OCI-LY1 (cell line): ENCODE results near the gene PRM1.

ENCODE experiments used
- CTCF ChIP-seq: fragments of 200-600 bp; sonication (generic), shearing (Covaris generic); IDR thresholded peaks from 2 replicates; pipeline ENCODE4 v1.5.1; 2017; ENCODE audit warnings: mild to moderate bottlenecking, antibody characterized with exemption, low read length, moderate library complexity, mixed read lengths
- EZH2 ChIP-seq: fragments of 200-600 bp; sonication (generic), shearing (Covaris generic); IDR thresholded peaks from 2 replicates; pipeline ENCODE4 v1.8.0; 2017; ENCODE audit warnings: borderline replicate concordance, mixed run types, mild to moderate bottlenecking, antibody characterized with exemption, low read length, moderate library complexity, mixed read lengths

DNA sequence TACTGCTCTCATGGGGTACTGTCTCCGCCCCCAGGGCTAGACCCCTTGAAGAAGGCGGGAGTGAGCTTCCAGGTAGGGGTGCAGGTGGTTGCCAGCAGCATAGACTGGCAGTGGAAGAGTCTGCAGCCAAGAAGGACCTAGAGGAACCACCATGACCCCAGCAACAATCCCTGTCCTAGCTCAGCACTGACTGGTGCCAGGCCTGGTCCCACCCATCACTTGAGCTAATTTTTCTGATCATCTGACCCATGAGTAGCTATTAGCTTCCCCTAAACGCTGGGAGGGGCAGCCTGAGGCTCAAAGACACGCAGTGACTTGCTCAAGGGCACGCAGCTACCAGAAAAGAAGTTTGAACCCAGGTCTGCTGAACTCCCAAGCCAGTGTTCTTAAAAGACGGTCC is 8.6 kb downstream of the PRM1 start:
- TF ChIP-seq CTCF (no peak), EZH2 (no peak)
